ENCODE data around the gene UBAC2.

Gene UBAC2

GRCh38 chr13:99256709-99257108 lies 56.1 kb downstream of the UBAC2 start (continued):
- TF ChIP-seq TSHZ2 (CRISPR knock-in tag; IDR thresholded peaks at IDR 0.05) (no peak), PATZ1 (CRISPR knock-in tag; IDR thresholded peaks at IDR 0.05; ENCODE audit: borderline replicate concordance) (no peak), ZNF8 (CRISPR knock-in tag; IDR thresholded peaks at IDR 0.05) (no peak)

- no peak for ATAC-seq
- TF ChIP-seq CREB5 (CRISPR knock-in tag; IDR thresholded peaks at IDR 0.05; ENCODE audit: low read depth) (no peak), TOX (CRISPR knock-in tag; IDR thresholded peaks at IDR 0.05; ENCODE audit: borderline replicate concordance) (no peak), ZFP3 (CRISPR knock-in tag; IDR thresholded peaks at IDR 0.05) (no peak), RARB (CRISPR knock-in tag; IDR thresholded peaks at IDR 0.05) (no peak), OSR1 (CRISPR knock-in tag; IDR thresholded peaks at IDR 0.05) (no peak), GLIS3 (CRISPR knock-in tag; IDR thresholded peaks at IDR 0.05) (no peak), PATZ1 (CRISPR knock-in tag; IDR thresholded peaks at IDR 0.05; ENCODE audit: borderline replicate concordance) (no peak), ZNF8 (CRISPR knock-in tag; IDR thresholded peaks at IDR 0.05) (no peak), PPARA (CRISPR knock-in tag; IDR thresholded peaks at IDR 0.05; ENCODE audit: borderline replicate concordance) (no peak), POU6F1 (CRISPR knock-in tag; IDR thresholded peaks at IDR 0.05; ENCODE audit: borderline replicate concordance, low read depth) (no peak), ZFP30 (CRISPR knock-in tag; IDR thresholded peaks at IDR 0.05) (no peak)
These were observed 56.6 kb downstream of the UBAC2 start for GRCh38 chr13:99257291-99257690.

- ATAC-seq = no peak
- TF ChIP-seq ESRRG (CRISPR knock-in tag; IDR thresholded peaks at IDR 0.05) = no peak
These were observed 57.7 kb downstream of the UBAC2 start, which contains the start of gene GPR18 for GRCh38 chr13:99258210-99258860. GPR18 (minus strand) TSS chr13:99258379; CDS start chr13:99255872, 2,507 bp downstream.

GRCh38 chr13:99258946-99259345 lies 58.3 kb downstream of the UBAC2 start:
- TF ChIP-seq ZFP3 (CRISPR knock-in tag; IDR thresholded peaks at IDR 0.05) = no peak
- no peak for TF ChIP-seq ZC3H10 (CRISPR knock-in tag; IDR thresholded peaks at IDR 0.05)
- TF ChIP-seq ZNF70 (CRISPR knock-in tag; IDR thresholded peaks at IDR 0.05) = no peak
- ATAC-seq = no peak

- no peak for ATAC-seq
- TF ChIP-seq GLIS3 (CRISPR knock-in tag; IDR thresholded peaks at IDR 0.05) (no peak), TCF4 (CRISPR knock-in tag; IDR thresholded peaks at IDR 0.05; ENCODE audit: borderline replicate concordance) (no peak), OSR1 (CRISPR knock-in tag; IDR thresholded peaks at IDR 0.05) (no peak), ARNTL (CRISPR knock-in tag; IDR thresholded peaks at IDR 0.05; ENCODE audit: borderline replicate concordance, low read depth) (no peak), ZNF565 (CRISPR knock-in tag; conservative IDR thresholded peaks at IDR 0.05; ENCODE audit: low read depth) (no peak), ZFP30 (CRISPR knock-in tag; IDR thresholded peaks at IDR 0.05) (no peak), SNAI2 (CRISPR knock-in tag; IDR thresholded peaks at IDR 0.05) (no peak), ZNF8 (CRISPR knock-in tag; IDR thresholded peaks at IDR 0.05) (no peak), ZFP3 (CRISPR knock-in tag; IDR thresholded peaks at IDR 0.05) (no peak), TOX (CRISPR knock-in tag; IDR thresholded peaks at IDR 0.05; ENCODE audit: borderline replicate concordance) (no peak), CSDC2 (CRISPR knock-in tag; IDR thresholded peaks at IDR 0.05) (no peak), ISL1 (CRISPR knock-in tag; IDR thresholded peaks at IDR 0.05) (no peak), CSRNP3 (CRISPR knock-in tag; IDR thresholded peaks at IDR 0.05) (no peak), RARB (CRISPR knock-in tag; IDR thresholded peaks at IDR 0.05) (no peak), ESRRG (CRISPR knock-in tag; IDR thresholded peaks at IDR 0.05) (no peak)
These were observed 59.6 kb downstream of the UBAC2 start for GRCh38 chr13:99260216-99260615.
